Stomach (tissue), 9 donors: ENCODE measurements around the gene ATP6V0B. TPM values are rescaled to one million over a fixed set of nuclear protein-coding genes. Genes with fewer than 3 reads are reported as not detected.

ENCODE experiments used
- DNase-seq, 2 donors: peaks; one replicate each; pipeline versions ENCODE4 v3.0.0 to v3.0.0-alpha.2; 2013 to 2019
- H3K27ac ChIP-seq, 5 donors: fragments of 200-600 bp in 4 of 5; sonication (generic) in 4 of 5; one replicate each; pipeline ENCODE4 v1.5.1; 2013 to 2019; ENCODE audit warnings: mild to moderate bottlenecking in 1 of 5, moderate library complexity in 1 of 5
- H3K27me3 ChIP-seq, 3 donors: fragments of 200-600 bp; sonication (generic); one replicate each; pipeline ENCODE4 v1.5.1; 2017 to 2019; ENCODE audit warnings: mixed run types in 1 of 3
- H3K36me3 ChIP-seq, 4 donors: fragments of 200-600 bp; sonication (generic); 1 replicate in 3 of 4; 2 replicates in 1 of 4; pipeline ENCODE4 v1.5.1; 2016 to 2019
- H3K4me1 ChIP-seq, 4 donors: fragments of 200-600 bp; sonication (generic); one replicate each; pipeline ENCODE4 v1.5.1; 2016 to 2019
- H3K4me3 ChIP-seq, 4 donors: fragments of 200-600 bp; sonication (generic) in 3 of 4; one replicate each; pipeline ENCODE4 v1.5.1; 2016 to 2019; ENCODE audit warnings: mild to moderate bottlenecking in 1 of 4
- H3K9me3 ChIP-seq, 4 donors: fragments of 200-600 bp; sonication (generic); one replicate each; pipeline ENCODE4 v1.5.1; 2016 to 2019
- CTCF ChIP-seq, 7 experiments: fragments of 450-650 bp in 4 of 7; fragments of 200-600 bp in 3 of 7; sonication (generic) in 3 of 7; IDR thresholded peaks; one replicate each; pipeline ENCODE4 v1.5.1; 2016 to 2019; ENCODE audit warnings: antibody characterized with exemption in 7 of 7, control low read depth in 2 of 7, mild to moderate bottlenecking in 1 of 7
- EP300 ChIP-seq: sonication (generic); formaldehyde crosslinking; IDR thresholded peaks from one replicate; pipeline ENCODE4 v1.6.1; 2017; ENCODE audit warnings: antibody characterized with exemption
- POLR2A ChIP-seq, 4 donors: fragments of 450-650 bp; IDR thresholded peaks; one replicate each; pipeline ENCODE4 v1.6.1; 2016; ENCODE audit warnings: antibody characterized with exemption in 4 of 4, control low read depth in 2 of 4, mild to moderate bottlenecking in 1 of 4, moderate library complexity in 1 of 4
- POLR2AphosphoS5 ChIP-seq, 3 donors: sonication (generic); formaldehyde crosslinking; IDR thresholded peaks; one replicate each; pipeline ENCODE4 v1.6.1; 2016; ENCODE audit warnings: antibody characterized with exemption in 3 of 3
- WGBS, 5 donors: extraction: QIAGEN DNeasy Blood & Tissue Kit in 3 of 5; methylation state at CpG; one replicate each; pipeline versions ENCODE4 v1.1.5 to v1.1.7; 2013 to 2018; 5-methylcytosine and 5-hydroxymethylcytosine counted together
- intact Hi-C: fragments of 100-400 bp; cut with DNase I; formaldehyde crosslinking; loops from one replicate; pipeline ENCODE4 v1.15.1; 2023; ENCODE audit warnings: low total_unique reads
- polyA plus RNA-seq, 3 donors: library from polyadenylated mRNA; stranded (reverse); fragments of 200-250 nt; gene quantifications; one replicate each; pipeline ENCODE4 v1.2.3, GENCODE V29; 2013
- total RNA-seq, 5 donors: library from RNA; depleted of rRNA; stranded (reverse); fragments of >200 nt; gene quantifications; one replicate each; pipeline versions ENCODE4 v1.1.0 to v1.2.3, GENCODE V29; 2014 to 2016
- donor health status: healthy with polysubstance abuse.
- donor health status: Bipolar disorder and iron deficiency.
- donor health status: healthy.

Gene ATP6V0B
- total and polyA plus RNA-seq, 8 donors = 32.1 to 188 (median 94.7) TPM

GRCh38 chr1:44016890-44017400 is 42.2 kb downstream of the ATP6V0B start:
- 91 to 94% (median 93%) methylated on average over 7 to 20 of the region's 20 CpGs for WGBS, 5 donors
- peaks cover 0 to 4% (median 0%) of the 10 kb centered on the region in 4 donors for H3K4me1 ChIP-seq
- peaks cover 0 to 26% (median 7%) of the 10 kb centered on the region in 4 donors for H3K36me3 ChIP-seq
- DNase-seq = no peak
- H3K27ac ChIP-seq = no peak overlapping the region
- no peaks in the 10 kb centered on the region for H3K27me3 ChIP-seq
- H3K9me3 ChIP-seq = no peaks in the 10 kb centered on the region
- intact Hi-C loops = no loop called here
- TF ChIP-seq EP300 (no peak), POLR2AphosphoS5 (IDR thresholded peaks at IDR 0.05) (no peak), POLR2A (IDR thresholded peaks at IDR 0.05) (no peak), CTCF (IDR thresholded peaks at IDR 0.05) (no peak)
- no peak overlapping the region for H3K4me3 ChIP-seq

GRCh38 chr1:44019466-44019948 is 44.7 kb downstream of the ATP6V0B start:
- Histone ChIP-seq H3K4me3 (no peak overlapping the region), H3K27me3 (no peaks in the 10 kb centered on the region), H3K36me3 (peaks cover 0 to 46% (median 9%) of the 10 kb centered on the region in 4 donors), H3K27ac (no peak overlapping the region), H3K4me1 (peaks cover 0 to 3% (median 1%) of the 10 kb centered on the region in 4 donors), H3K9me3 (no peaks in the 10 kb centered on the region)
- TF ChIP-seq EP300 (no peak), POLR2AphosphoS5 (IDR thresholded peaks at IDR 0.05) (no peak), CTCF (IDR thresholded peaks at IDR 0.05) (no peak), POLR2A (IDR thresholded peaks at IDR 0.05) (no peak)
- 83 to 91% (median 85%) methylated on average over 5 to 13 of the region's 13 CpGs for WGBS, 5 donors
- intact Hi-C loops = no loop called here
- peak in 1 of 2 donors; percentile 38 for DNase-seq

- 76 to 84% (median 78%) methylated on average over 6 of the region's 6 CpGs for WGBS, 5 donors
- no peaks in the 10 kb centered on the region for H3K27me3 ChIP-seq
- H3K4me3 ChIP-seq = no peak overlapping the region
- H3K9me3 ChIP-seq = no peaks in the 10 kb centered on the region
- no peak overlapping the region for H3K27ac ChIP-seq
- TF ChIP-seq CTCF (IDR thresholded peaks at IDR 0.05) = no peak
- TF ChIP-seq POLR2A (IDR thresholded peaks at IDR 0.05) = no peak
- no peak for TF ChIP-seq POLR2AphosphoS5 (IDR thresholded peaks at IDR 0.05)
- TF ChIP-seq EP300 = no peak
- DNase-seq = no peak
- peaks cover 0 to 46% (median 9%) of the 10 kb centered on the region in 4 donors for H3K36me3 ChIP-seq
- peaks cover 0 to 11% (median 0%) of the 10 kb centered on the region in 4 donors for H3K4me1 ChIP-seq
- intact Hi-C loops = no loop called here
These were observed 45.7 kb downstream of the ATP6V0B start for GRCh38 chr1:44020464-44020863.

GRCh38 chr1:44021156-44021555 is 46.4 kb downstream of the ATP6V0B start:
- 87 to 93% (median 90%) methylated on average over 2 to 8 of the region's 8 CpGs for WGBS, 5 donors
- Histone ChIP-seq H3K27ac (no peak overlapping the region), H3K4me3 (no peak overlapping the region), H3K9me3 (no peaks in the 10 kb centered on the region), H3K4me1 (peaks cover 0 to 18% (median 0%) of the 10 kb centered on the region in 4 donors), H3K27me3 (no peaks in the 10 kb centered on the region), H3K36me3 (peaks cover 0 to 46% (median 9%) of the 10 kb centered on the region in 4 donors)
- no peak for DNase-seq
- TF ChIP-seq EP300 (no peak), POLR2AphosphoS5 (IDR thresholded peaks at IDR 0.05) (no peak), POLR2A (IDR thresholded peaks at IDR 0.05) (no peak), CTCF (IDR thresholded peaks at IDR 0.05) (no peak)
- intact Hi-C loops = no loop called here
